Measurements from ENCODE around the gene NMRAL1.

NMRAL1 gene

GRCh38 chr16:4513086-4513860 lies 38.8 kb upstream of the NMRAL1 start:
- no peak overlapping the region for H3K9ac ChIP-seq (ENCODE audit: low read length)
- H3K9me3 ChIP-seq (ENCODE audit: insufficient read depth, low read length) = no peaks in the 10 kb centered on the region
- H3K79me2 ChIP-seq (ENCODE audit: insufficient read depth, low read length) = no peaks in the 10 kb centered on the region
- no peaks in the 10 kb centered on the region for H3K36me3 ChIP-seq (ENCODE audit: low read length)
- H2AFZ ChIP-seq (ENCODE audit: low read depth, low read length, severe bottlenecking) = no peak overlapping the region
- no peaks in the 10 kb centered on the region for H4K20me1 ChIP-seq (ENCODE audit: low read depth, low read length)
- H3K27ac ChIP-seq (ENCODE audit: low read depth, low read length) = no peak overlapping the region
- TF ChIP-seq CTCF (IDR thresholded peaks at IDR 0.05; ENCODE audit: insufficient read depth, low read length, poor library complexity, severe bottlenecking) (no peak), EZH2phosphoT487 (conservative IDR thresholded peaks at IDR 0.05; ENCODE audit: low read length) (no peak)
- no peak overlapping the region for H3K4me3 ChIP-seq (ENCODE audit: insufficient read depth, low read length, poor library complexity, severe bottlenecking)
- H3K27me3 ChIP-seq (ENCODE audit: low read length) = no peaks in the 10 kb centered on the region
- no peak overlapping the region for H3K4me2 ChIP-seq (ENCODE audit: low read depth, low read length, poor library complexity, severe bottlenecking)
- H3K9me2 ChIP-seq (replicated peaks; ENCODE audit: insufficient read depth, low read length) = no peaks in the 10 kb centered on the region
- H3F3A ChIP-seq (ENCODE audit: insufficient read depth) = peaks cover 10% of the 10 kb centered on the region; the same call in 1 of the 2 replicates

- no peaks in the 10 kb centered on the region for H4K20me1 ChIP-seq (ENCODE audit: low read depth, low read length)
- H3F3A ChIP-seq (ENCODE audit: insufficient read depth) = peaks cover 10% of the 10 kb centered on the region; the same call in 1 of the 2 replicates
- H3K4me2 ChIP-seq (ENCODE audit: low read depth, low read length, poor library complexity, severe bottlenecking) = no peak overlapping the region
- H3K4me3 ChIP-seq (ENCODE audit: insufficient read depth, low read length, poor library complexity, severe bottlenecking) = no peak overlapping the region
- H2AFZ ChIP-seq (ENCODE audit: low read depth, low read length, severe bottlenecking) = no peak overlapping the region
- no peak overlapping the region for H3K27ac ChIP-seq (ENCODE audit: low read depth, low read length)
- H3K9me3 ChIP-seq (ENCODE audit: insufficient read depth, low read length) = no peaks in the 10 kb centered on the region
- no peaks in the 10 kb centered on the region for H3K27me3 ChIP-seq (ENCODE audit: low read length)
- H3K9me2 ChIP-seq (replicated peaks; ENCODE audit: insufficient read depth, low read length) = no peaks in the 10 kb centered on the region
- no peaks in the 10 kb centered on the region for H3K79me2 ChIP-seq (ENCODE audit: insufficient read depth, low read length)
- TF ChIP-seq EZH2phosphoT487 (conservative IDR thresholded peaks at IDR 0.05; ENCODE audit: low read length) (no peak), CTCF (IDR thresholded peaks at IDR 0.05; ENCODE audit: insufficient read depth, low read length, poor library complexity, severe bottlenecking) (no peak)
- H3K9ac ChIP-seq (ENCODE audit: low read length) = no peak overlapping the region
- H3K36me3 ChIP-seq (ENCODE audit: low read length) = no peaks in the 10 kb centered on the region
Measured at GRCh38 chr16:4512473-4512872, 38.0 kb upstream of the NMRAL1 start.

GRCh38 chr16:4511441-4512082 lies 37.1 kb upstream of the NMRAL1 start:
- no peak overlapping the region for H3K27ac ChIP-seq (ENCODE audit: low read depth, low read length)

More at GRCh38 chr16:4511441-4512082, 37.1 kb upstream of the NMRAL1 start:
- no peaks in the 10 kb centered on the region for H3K9me3 ChIP-seq (ENCODE audit: insufficient read depth, low read length)
- no peaks in the 10 kb centered on the region for H3K27me3 ChIP-seq (ENCODE audit: low read length)
- no peak overlapping the region for H2AFZ ChIP-seq (ENCODE audit: low read depth, low read length, severe bottlenecking)
- TF ChIP-seq CTCF (IDR thresholded peaks at IDR 0.05; ENCODE audit: insufficient read depth, low read length, poor library complexity, severe bottlenecking) (no peak), EZH2phosphoT487 (conservative IDR thresholded peaks at IDR 0.05; ENCODE audit: low read length) (no peak)
- no peaks in the 10 kb centered on the region for H3K79me2 ChIP-seq (ENCODE audit: insufficient read depth, low read length)
- H3K9me2 ChIP-seq (replicated peaks; ENCODE audit: insufficient read depth, low read length) = no peaks in the 10 kb centered on the region
- H3K4me3 ChIP-seq (ENCODE audit: insufficient read depth, low read length, poor library complexity, severe bottlenecking) = no peak overlapping the region
- H3K9ac ChIP-seq (ENCODE audit: low read length) = no peak overlapping the region
- H3K36me3 ChIP-seq (ENCODE audit: low read length) = no peaks in the 10 kb centered on the region
- H3K4me2 ChIP-seq (ENCODE audit: low read depth, low read length, poor library complexity, severe bottlenecking) = no peak overlapping the region
- H4K20me1 ChIP-seq (ENCODE audit: low read depth, low read length) = no peaks in the 10 kb centered on the region
- peaks cover 10% of the 10 kb centered on the region; the same call in 1 of the 2 replicates for H3F3A ChIP-seq (ENCODE audit: insufficient read depth)

Measured in SU-DHL-6 (cell line).